Epithelial cell of proximal tubule (primary cell): ENCODE data around the gene SDHAF4. TPM values are rescaled to one million over a fixed set of nuclear protein-coding genes. Genes with fewer than 3 reads are reported as not detected.

Experiments used
- DNase-seq: peaks from one replicate; pipeline ENCODE4 v3.0.0-alpha.2; 2011; ENCODE audit warnings: low read depth
- H3K4me3 ChIP-seq: 2 replicates; pipeline ENCODE4 v1.5.1; 2011; ENCODE audit warnings: low read depth, mild to moderate bottlenecking, low read length
- CTCF ChIP-seq: conservative IDR thresholded peaks from 2 replicates; pipeline ENCODE4 v1.5.1; 2012; ENCODE audit warnings: low read depth, mild to moderate bottlenecking, low read length
- total RNA-seq: library from RNA; depleted of rRNA; stranded (reverse); fragments of >200 nt; gene quantifications from 2 replicates; pipeline ENCODE4 v1.2.3, GENCODE V29; 2015

SDHAF4 gene
- total RNA-seq, 1 donor from 2014 or later, result 15.0 TPM

DNA sequence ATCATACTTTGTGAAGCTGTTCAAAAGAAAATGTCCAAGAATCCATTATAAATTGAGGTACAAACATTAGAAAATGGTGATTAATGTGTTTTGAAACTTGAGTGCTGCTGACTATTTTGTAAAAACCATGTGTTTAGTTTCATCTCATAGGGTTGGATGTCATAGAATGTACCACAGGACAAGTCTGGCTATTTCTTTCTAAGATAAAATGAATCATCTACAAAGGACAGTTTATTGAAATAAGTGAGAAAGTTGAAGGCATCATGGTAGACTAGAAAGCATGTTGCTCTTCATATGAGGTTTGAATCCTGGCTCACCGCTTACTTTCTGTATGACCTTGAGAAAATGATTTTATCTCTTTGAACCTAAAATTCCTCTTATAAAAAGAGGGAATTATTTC, 71.7 kb downstream of the SDHAF4 start:
- TF ChIP-seq CTCF, result no peak
- no peak overlapping the region for H3K4me3 ChIP-seq
- DNase-seq, result no peak

Other genes with a start within 250 kb of the SDHAF4 start
- gene FAM135A, start 153.4 kb upstream of the SDHAF4 start, total RNA-seq, result 18.4 and 25.1 TPM in 2 replicates
- 19.6 and 24.7 TPM in 2 replicates for gene SMAP1, start 101.0 kb downstream of the SDHAF4 start, total RNA-seq